GM13977 (cell line): ENCODE measurements around the gene PACS2.

Experiments
- DNase-seq: peaks from one replicate; pipeline ENCODE4 v3.0.0; 2012; ENCODE audit warnings: low spot score
- CTCF ChIP-seq: IDR thresholded peaks from 2 replicates; pipeline ENCODE4 v1.5.1; 2012; ENCODE audit warnings: mild to moderate bottlenecking, control low read depth; ENCODE audit not compliant: insufficient read depth; ENCODE audit errors: extremely low read depth, missing control alignments
- in situ Hi-C: fragments of 300-500 bp; cut with MboI; formaldehyde crosslinking; loops from one replicate; pipeline ENCODE4 v1.12.0; 2022; ENCODE audit warnings: low sequenced_read_pairs, low pct_unique_long_range_greater_than_20kb, mixed read lengths, inconsistent platforms; ENCODE audit not compliant: unreplicated experiment

The PACS2 gene

GRCh38 chr14:105337966-105338741, 23.6 kb downstream of the PACS2 start:
- no peak for TF ChIP-seq CTCF
- DNase-seq = no peak
- in situ Hi-C loops = no loop called here

GRCh38 chr14:105340821-105341733, 26.5 kb downstream of the PACS2 start:
- in situ Hi-C loops = no loop called here
- no peak for DNase-seq
- no peak for TF ChIP-seq CTCF

- no peak for DNase-seq
- TF ChIP-seq CTCF = no peak
- in situ Hi-C loops = no loop called here
Observed at GRCh38 chr14:105343194-105343593, 28.6 kb downstream of the PACS2 start.

- no peak for DNase-seq
- in situ Hi-C loops = no loop called here
- no peak for TF ChIP-seq CTCF
Observed at GRCh38 chr14:105346200-105346533, 31.6 kb downstream of the PACS2 start.

GRCh38 chr14:105346876-105347586, 32.5 kb downstream of the PACS2 start:
- in situ Hi-C loops = no loop called here
- no peak for DNase-seq
- no peak for TF ChIP-seq CTCF

- no peak for DNase-seq
- in situ Hi-C loops = no loop called here
- TF ChIP-seq CTCF = no peak
Observed at GRCh38 chr14:105347587-105347968, 33.0 kb downstream of the PACS2 start.
